Measurements from ENCODE around the gene DDAH1.

Gene DDAH1

GRCh38 chr1:85437139-85437538 lies 27.8 kb downstream of the DDAH1 start:
- DNase-seq = no peak

GRCh38 chr1:85433096-85433495 lies 31.9 kb downstream of the DDAH1 start:
- DNase-seq = no peak

GRCh38 chr1:85428471-85429089 lies 36.4 kb downstream of the DDAH1 start:
- DNase-seq = no peak

GRCh38 chr1:85427849-85428248 lies 37.1 kb downstream of the DDAH1 start:
- no peak for DNase-seq

GRCh38 chr1:85427331-85427730 lies 37.6 kb downstream of the DDAH1 start:
- no peak for DNase-seq

- no peak for DNase-seq
Measured at GRCh38 chr1:85421179-85421578, 43.8 kb downstream of the DDAH1 start.

GRCh38 chr1:85420199-85420598 lies 44.8 kb downstream of the DDAH1 start:
- no peak for DNase-seq

GRCh38 chr1:85417876-85418275 lies 47.1 kb downstream of the DDAH1 start:
- DNase-seq = no peak

- DNase-seq = no peak
Measured at GRCh38 chr1:85417017-85417416, 47.9 kb downstream of the DDAH1 start.

GRCh38 chr1:85413169-85413568 lies 51.8 kb downstream of the DDAH1 start:
- DNase-seq = no peak

- no peak for DNase-seq
Measured at GRCh38 chr1:85411567-85412305, 53.2 kb downstream of the DDAH1 start.

- DNase-seq = no peak
Measured at GRCh38 chr1:85409516-85409915, 55.4 kb downstream of the DDAH1 start.

GRCh38 chr1:85407746-85408377 lies 57.1 kb downstream of the DDAH1 start:
- DNase-seq = no peak

- DNase-seq = no peak
Measured at GRCh38 chr1:85406887-85407533, 57.9 kb downstream of the DDAH1 start.

GRCh38 chr1:85406081-85406480 lies 58.9 kb downstream of the DDAH1 start:
- DNase-seq = no peak

- DNase-seq = no peak
Measured at GRCh38 chr1:85404408-85404807, 60.6 kb downstream of the DDAH1 start.

GRCh38 chr1:85398391-85399064 lies 66.4 kb downstream of the DDAH1 start:
- no peak for DNase-seq

GRCh38 chr1:85397490-85398032 lies 67.4 kb downstream of the DDAH1 start:
- no peak for DNase-seq

GRCh38 chr1:85396194-85396593 lies 68.8 kb downstream of the DDAH1 start:
- DNase-seq = no peak

GRCh38 chr1:85394130-85394529 lies 70.8 kb downstream of the DDAH1 start:
- no peak for DNase-seq

- DNase-seq = no peak
Measured at GRCh38 chr1:85393490-85393889, 71.5 kb downstream of the DDAH1 start.

GRCh38 chr1:85388416-85388815 lies 76.5 kb downstream of the DDAH1 start:
- DNase-seq = no peak

- DNase-seq = no peak
Measured at GRCh38 chr1:85387781-85388180, 77.2 kb downstream of the DDAH1 start.

Measured in cerebellar nuclear complex (tissue), 1 donor.